Urothelium cell line (cell line): ENCODE results near the gene BICRA.
"Not testable (repeated sequence)": the region's sequence is repeated elsewhere in the genome, so short reads cannot be mapped to it uniquely, and the experiment has no call there.

Experiments
- DNase-seq: peaks from one replicate; pipeline ENCODE4 v3.0.0; 2011; ENCODE audit warnings: low spot score, mixed read lengths
- FAIRE-seq: peaks from 2 replicates; lab custom pipeline; 2011; peaks lifted over from hg19 to GRCh38; lab: Jason Lieb, UNC

Gene BICRA

GRCh38 chr19:47608969-47609905 lies at the start of gene BICRA:
TSS of gene BICRA (plus strand) at chr19:47609134. CDS start at chr19:47673575, 64,441 bp downstream.
- DNase-seq (peak; percentile 87), FAIRE-seq (no peak)

- FAIRE-seq = no peak
These were observed 47.9 kb upstream of the BICRA start for GRCh38 chr19:47560999-47561398.

GRCh38 chr19:47561440-47562057 lies 47.4 kb upstream of the BICRA start:
- FAIRE-seq = no peak

More at GRCh38 chr19:47560999-47561398, 47.9 kb upstream of the BICRA start:
- DNase-seq = no peak

GRCh38 chr19:47564081-47564480 lies 44.9 kb upstream of the BICRA start:
- FAIRE-seq = no peak
- DNase-seq = no peak

More at GRCh38 chr19:47561440-47562057, 47.4 kb upstream of the BICRA start:
- DNase-seq = no peak

GRCh38 chr19:47569331-47569730 lies 39.6 kb upstream of the BICRA start:
- no peak for DNase-seq
- FAIRE-seq = no peak

- FAIRE-seq (no peak), DNase-seq (no peak)
These were observed 36.3 kb upstream of the BICRA start for GRCh38 chr19:47572635-47573034.

GRCh38 chr19:47573071-47574026 lies 35.6 kb upstream of the BICRA start, which contains the start of gene ZNF541:
TSS of gene ZNF541 (minus strand) at chr19:47573148. CDS start at chr19:47555856, 17,292 bp downstream.
- no peak for FAIRE-seq
- DNase-seq = no peak

- no peak for DNase-seq
- no peak for FAIRE-seq
These were observed 28.5 kb upstream of the BICRA start for GRCh38 chr19:47580397-47580796.

- FAIRE-seq (no peak), DNase-seq (no peak)
These were observed 27.2 kb upstream of the BICRA start for GRCh38 chr19:47581605-47582319.

- DNase-seq = no peak
These were observed 26.5 kb upstream of the BICRA start for GRCh38 chr19:47582320-47582909.

GRCh38 chr19:47583161-47583560 lies 25.8 kb upstream of the BICRA start:
- FAIRE-seq, DNase-seq: not testable (repeated sequence)

More at GRCh38 chr19:47582320-47582909, 26.5 kb upstream of the BICRA start:
- no peak for FAIRE-seq

GRCh38 chr19:47587295-47587694 lies 21.6 kb upstream of the BICRA start:
- FAIRE-seq = no peak
- DNase-seq = peak; percentile 59

GRCh38 chr19:47589824-47590223 lies 19.1 kb upstream of the BICRA start:
- FAIRE-seq = no peak
- no peak for DNase-seq

GRCh38 chr19:47593860-47594259 lies 15.1 kb upstream of the BICRA start:
- DNase-seq (no peak), FAIRE-seq (no peak)

GRCh38 chr19:47595944-47596343 lies 13.0 kb upstream of the BICRA start:
- DNase-seq (no peak), FAIRE-seq (no peak)

GRCh38 chr19:47598407-47599349 lies 10.3 kb upstream of the BICRA start:
- DNase-seq (peak; percentile 87), FAIRE-seq (no peak)

- not testable (repeated sequence) for DNase-seq, FAIRE-seq
These were observed 9.2 kb upstream of the BICRA start for GRCh38 chr19:47599671-47600245.
